CD4-positive, alpha-beta T cell (primary cell): Measurements from ENCODE around the gene KRT8. TPM values are rescaled to one million over a fixed set of nuclear protein-coding genes. Genes with fewer than 3 reads are reported as not detected.

ENCODE experiments used
- ATAC-seq: fragments of 200-7000 bp; cut with Tn5 transposase; one replicate; pipeline ENCODE4 v1.10.0; 2022; ENCODE audit warnings: mild to moderate bottlenecking; ENCODE audit not compliant: poor library complexity
- CTCF ChIA-PET: fragments of 350-600 bp; sonication (Branson Sonifier 250); formaldehyde crosslinking; loops from one replicate; lab custom pipeline; 2021; ENCODE audit warnings: antibody characterized with exemption, inconsistent platforms; lab: Charles Lee
- POLR2A ChIA-PET: fragments of 350-600 bp; sonication (Branson Sonifier 250); formaldehyde crosslinking; loops from one replicate; lab custom pipeline; 2021; ENCODE audit warnings: antibody characterized with exemption, inconsistent platforms; lab: Charles Lee
- DNase-seq, 14 experiments: peaks; one replicate each; pipeline ENCODE4 v3.0.0-alpha.2; 2013 to 2020; ENCODE audit warnings: mixed read lengths in 2 of 14
- H3K27ac ChIP-seq, 2 donors: one replicate each; pipeline versions ENCODE4 v1.5.1 to v1.7.0; 2013; ENCODE audit warnings: low read length in 2 of 2, low read depth in 1 of 2, mild to moderate bottlenecking in 1 of 2
- H3K27me3 ChIP-seq, 2 experiments: 1 replicate in 1 of 2; 2 replicates in 1 of 2; pipeline versions ENCODE4 v1.6.1 to v1.7.0; 2013; ENCODE audit warnings: low read length in 2 of 2, control low read depth in 1 of 2, mild to moderate bottlenecking in 1 of 2, moderate library complexity in 1 of 2; ENCODE audit not compliant: insufficient read depth in 2 of 2, control insufficient read depth in 1 of 2
- H3K36me3 ChIP-seq: one replicate; pipeline ENCODE4 v1.6.1; 2013; ENCODE audit warnings: low read length, control low read depth; ENCODE audit not compliant: insufficient read depth
- H3K4me1 ChIP-seq: one replicate; pipeline ENCODE4 v1.6.1; 2013; ENCODE audit warnings: low read length, control low read depth; ENCODE audit not compliant: insufficient read depth
- H3K4me3 ChIP-seq: one replicate; pipeline ENCODE4 v1.5.1; 2013; ENCODE audit warnings: mild to moderate bottlenecking, low read length, moderate library complexity
- H3K9me3 ChIP-seq, 2 experiments: 1 replicate in 1 of 2; 2 replicates in 1 of 2; pipeline versions ENCODE4 v1.6.1 to v1.7.0; 2013; ENCODE audit warnings: low read length in 2 of 2, mild to moderate bottlenecking in 2 of 2, control low read depth in 1 of 2, moderate library complexity in 1 of 2; ENCODE audit not compliant: control insufficient read depth in 1 of 2, insufficient read depth in 1 of 2
- H3K27ac Mint-ChIP-seq: one replicate; pipeline ENCODE4 v1.8.0; 2020; ENCODE audit warnings: mixed read lengths
- H3K27me3 Mint-ChIP-seq: one replicate; pipeline ENCODE4 v1.8.0; 2021; ENCODE audit warnings: mixed read lengths
- H3K36me3 Mint-ChIP-seq: one replicate; pipeline ENCODE4 v1.8.0; 2021; ENCODE audit warnings: low read depth, mixed read lengths
- H3K4me1 Mint-ChIP-seq: one replicate; pipeline ENCODE4 v1.8.0; 2021; ENCODE audit warnings: low read depth, mixed read lengths
- H3K4me3 Mint-ChIP-seq: one replicate; pipeline ENCODE4 v1.8.0; 2020; ENCODE audit warnings: mild to moderate bottlenecking, mixed read lengths
- H3K9me3 Mint-ChIP-seq: one replicate; pipeline ENCODE4 v1.8.0; 2020; ENCODE audit warnings: mixed read lengths
- CTCF ChIP-seq: fragments of 200-600 bp; IDR thresholded peaks from one replicate; pipeline ENCODE4 v1.8.0; 2022; ENCODE audit warnings: antibody characterized with exemption, mild to moderate bottlenecking
- intact Hi-C, 2 experiments: fragments of 100-400 bp; cut with DNase I in 1 of 2; cut with micrococcal nuclease in 1 of 2; formaldehyde crosslinking; loops; one replicate each; pipeline versions ENCODE4 v1.15.1 to v1.9.0; 2023 to 2025; cut with DNase I, micrococcal nuclease
- total RNA-seq, 174 experiments: library from RNA in 2 of 174; stranded (reverse) in 2 of 174; gene quantifications; one replicate each; pipeline ENCODE4 v1.2.3 and lab custom pipeline; 2021 to 2026

The KRT8 gene
- total RNA-seq, 2 experiments from 2014 or later, result 0.63 to 0.89 TPM

DNA sequence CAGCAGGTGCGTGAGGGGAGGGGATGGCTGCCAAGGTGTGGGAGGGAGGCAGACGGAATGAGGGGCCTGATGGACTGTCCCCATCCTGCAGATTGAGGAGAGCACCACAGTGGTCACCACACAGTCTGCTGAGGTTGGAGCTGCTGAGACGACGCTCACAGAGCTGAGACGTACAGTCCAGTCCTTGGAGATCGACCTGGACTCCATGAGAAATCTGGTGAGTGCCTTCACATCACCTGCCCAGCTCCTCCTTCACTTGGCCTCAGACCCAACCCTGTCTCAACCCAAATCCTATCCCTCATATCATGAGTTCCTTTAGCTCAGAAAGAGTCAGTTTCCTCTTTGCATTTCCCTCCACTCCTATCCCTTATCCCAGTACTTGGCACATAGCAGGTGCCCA is 46.8 kb upstream of the KRT8 start:
- DNase-seq, result no peak
- H3K27ac Mint-ChIP-seq, result no peak overlapping the region

GRCh38 chr12:52951126-52951525 is 46.2 kb upstream of the KRT8 start:
- TF ChIP-seq CTCF, result no peak
- CTCF ChIA-PET, result interaction anchor here (1.6 kb wide), 1 partner anchor 11 kb away, joined by 6 read pairs; no protein-coding TSS in a partner anchor
- no peaks in the 10 kb centered on the region for H3K27me3 ChIP-seq
- H3K36me3 Mint-ChIP-seq, result peaks cover 11% of the 10 kb centered on the region
- H3K4me3 Mint-ChIP-seq, result no peak overlapping the region
- intact Hi-C loops, result no loop called here
- no peak overlapping the region for H3K4me3 ChIP-seq
- peaks cover 4% of the 10 kb centered on the region for H3K27me3 Mint-ChIP-seq
- no peaks in the 10 kb centered on the region for H3K9me3 ChIP-seq
- no peak overlapping the region for H3K27ac Mint-ChIP-seq
- H3K9me3 Mint-ChIP-seq, result no peaks in the 10 kb centered on the region
- H3K4me1 Mint-ChIP-seq, result peaks cover 12% of the 10 kb centered on the region
- no peaks in the 10 kb centered on the region for H3K36me3 ChIP-seq
- peaks cover 18% of the 10 kb centered on the region for H3K4me1 ChIP-seq
- DNase-seq (no peak), ATAC-seq (no peak)
- no peak overlapping the region for H3K27ac ChIP-seq
- POLR2A ChIA-PET, result no interaction called here

More for the DNA sequence above, 46.8 kb upstream of the KRT8 start:
- peaks cover 12% of the 10 kb centered on the region for H3K4me1 Mint-ChIP-seq
- no peak for ATAC-seq
- H3K9me3 Mint-ChIP-seq, result no peaks in the 10 kb centered on the region
- H3K36me3 Mint-ChIP-seq, result peaks cover 11% of the 10 kb centered on the region
- intact Hi-C loops, result no loop called here
- no peaks in the 10 kb centered on the region for H3K27me3 ChIP-seq
- H3K9me3 ChIP-seq, result no peaks in the 10 kb centered on the region
- TF ChIP-seq CTCF, result no peak
- H3K36me3 ChIP-seq, result no peaks in the 10 kb centered on the region
- ChIA-PET CTCF (interaction anchor here (1.0 to 1.6 kb wide), 2 partner anchors 12 to 29 kb away, joined by 3 to 6 read pairs; no protein-coding TSS in a partner anchor), POLR2A (no interaction called here)
- H3K27ac ChIP-seq, result no peak overlapping the region
- H3K27me3 Mint-ChIP-seq, result peaks cover 4% of the 10 kb centered on the region
- no peak overlapping the region for H3K4me3 ChIP-seq
- peaks cover 20% of the 10 kb centered on the region for H3K4me1 ChIP-seq
- no peak overlapping the region for H3K4me3 Mint-ChIP-seq

DNA sequence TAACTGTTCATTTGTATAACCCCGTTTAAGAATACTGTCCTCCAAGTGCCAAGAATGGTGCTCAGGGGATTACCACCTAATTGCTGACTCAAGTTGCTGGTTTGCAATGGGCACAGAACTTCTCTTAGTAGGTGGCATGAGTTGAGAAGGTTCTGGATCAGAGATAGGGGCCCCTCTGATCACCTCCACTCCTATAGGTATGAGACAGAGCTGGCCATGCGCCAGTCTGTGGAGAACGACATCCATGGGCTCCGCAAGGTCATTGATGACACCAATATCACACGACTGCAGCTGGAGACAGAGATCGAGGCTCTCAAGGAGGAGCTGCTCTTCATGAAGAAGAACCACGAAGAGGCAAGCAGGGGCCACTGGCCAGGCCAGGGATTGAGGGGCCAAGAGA is 45.7 kb upstream of the KRT8 start:
- ChIA-PET CTCF (interaction anchor here (1.6 kb wide), 1 partner anchor 11 kb away, joined by 6 read pairs; no protein-coding TSS in a partner anchor), POLR2A (no interaction called here)
- intact Hi-C loops, result no loop called here
- Mint-ChIP-seq H3K4me3 (peak overlapping the region; percentile 18), H3K9me3 (no peaks in the 10 kb centered on the region), H3K27ac (no peak overlapping the region), H3K36me3 (peaks cover 11% of the 10 kb centered on the region), H3K4me1 (peaks cover 12% of the 10 kb centered on the region), H3K27me3 (peaks cover 4% of the 10 kb centered on the region)
- Histone ChIP-seq H3K27ac (no peak overlapping the region), H3K27me3 (no peaks in the 10 kb centered on the region), H3K36me3 (no peaks in the 10 kb centered on the region), H3K9me3 (no peaks in the 10 kb centered on the region), H3K4me1 (peaks cover 18% of the 10 kb centered on the region), H3K4me3 (no peak overlapping the region)
- no peak for TF ChIP-seq CTCF
- DNase-seq, result no peak
- no peak for ATAC-seq
